CD8-positive, alpha-beta memory T cell (primary cell): ENCODE data around the gene LYPD4. TPM values are rescaled to one million over a fixed set of nuclear protein-coding genes. Genes with fewer than 3 reads are reported as not detected.
"Not testable (repeated sequence)": the region's sequence is repeated elsewhere in the genome, so short reads cannot be mapped to it uniquely, and the experiment has no call there.

ENCODE experiments used
- CTCF ChIA-PET: fragments of 350-600 bp; sonication (Branson Sonifier 250); formaldehyde crosslinking; loops from one replicate; lab custom pipeline; 2021; ENCODE audit warnings: antibody characterized with exemption; lab: Charles Lee
- POLR2A ChIA-PET: fragments of 350-600 bp; sonication (Branson Sonifier 250); formaldehyde crosslinking; loops from one replicate; lab custom pipeline; 2021; ENCODE audit warnings: antibody characterized with exemption; lab: Charles Lee
- DNase-seq, 5 donors: peaks; one replicate each; pipeline versions ENCODE4 v3.0.0 to v3.0.0-alpha.2; 2020 to 2022; ENCODE audit warnings: mixed read lengths in 1 of 5
- H3K27ac ChIP-seq: one replicate; pipeline ENCODE4 v1.7.0; 2013; ENCODE audit warnings: low read depth, mild to moderate bottlenecking, low read length, moderate library complexity
- H3K27me3 ChIP-seq: 2 replicates; pipeline ENCODE4 v1.7.0; 2013; ENCODE audit warnings: low read length, mild to moderate bottlenecking; ENCODE audit not compliant: insufficient read depth, poor library complexity, severe bottlenecking
- H3K36me3 ChIP-seq: 2 replicates; pipeline ENCODE4 v1.7.0; 2013; ENCODE audit warnings: mild to moderate bottlenecking, low read length, moderate library complexity; ENCODE audit not compliant: insufficient read depth
- H3K4me1 ChIP-seq: 2 replicates; pipeline ENCODE4 v1.7.0; 2013; ENCODE audit warnings: mild to moderate bottlenecking, low read length, moderate library complexity; ENCODE audit not compliant: insufficient read depth
- H3K4me3 ChIP-seq: 2 replicates; pipeline ENCODE4 v1.7.0; 2013; ENCODE audit warnings: mild to moderate bottlenecking, low read length
- H3K9me3 ChIP-seq: 2 replicates; pipeline ENCODE4 v1.7.0; 2013; ENCODE audit warnings: mild to moderate bottlenecking, low read length
- H3K27ac Mint-ChIP-seq, 8 donors: one replicate each; pipeline ENCODE4 v1.8.0; 2020 to 2021; ENCODE audit warnings: mixed read lengths in 8 of 8, mild to moderate bottlenecking in 6 of 8, inconsistent platforms in 3 of 8, moderate library complexity in 3 of 8
- H3K27me3 Mint-ChIP-seq, 2 donors: one replicate each; pipeline ENCODE4 v1.8.0; 2020 to 2021; ENCODE audit warnings: mixed read lengths in 2 of 2, mild to moderate bottlenecking in 1 of 2, moderate library complexity in 1 of 2
- H3K36me3 Mint-ChIP-seq, 3 donors: one replicate each; pipeline ENCODE4 v1.8.0; 2020 to 2021; ENCODE audit warnings: mixed read lengths in 3 of 3, inconsistent platforms in 1 of 3, mild to moderate bottlenecking in 1 of 3
- H3K4me1 Mint-ChIP-seq, 3 donors: one replicate each; pipeline ENCODE4 v1.8.0; 2020 to 2021; ENCODE audit warnings: mixed read lengths in 3 of 3, inconsistent platforms in 1 of 3, mild to moderate bottlenecking in 1 of 3
- H3K4me3 Mint-ChIP-seq, 7 donors: one replicate each; pipeline ENCODE4 v1.8.0; 2020 to 2021; ENCODE audit warnings: mixed read lengths in 7 of 7, mild to moderate bottlenecking in 6 of 7, moderate library complexity in 4 of 7, inconsistent platforms in 2 of 7
- H3K9me3 Mint-ChIP-seq, 5 donors: one replicate each; pipeline ENCODE4 v1.8.0; 2020 to 2022; ENCODE audit warnings: mixed read lengths in 5 of 5, mild to moderate bottlenecking in 3 of 5, moderate library complexity in 2 of 5, inconsistent platforms in 1 of 5
- polyA plus RNA-seq: library from polyadenylated mRNA; unstranded; fragments of 300-500 nt; fragmentation: Illumina TruSeq; gene quantifications from one replicate; pipeline ENCODE4 v1.2.3, GENCODE V29; 2021
- total RNA-seq, 2 experiments: library from RNA; stranded (reverse); gene quantifications; one replicate each; pipeline ENCODE4 v1.2.3, GENCODE V29; 2021

LYPD4 gene
- total and polyA plus RNA-seq, 3 experiments from 2014 or later: not detected

DNA sequence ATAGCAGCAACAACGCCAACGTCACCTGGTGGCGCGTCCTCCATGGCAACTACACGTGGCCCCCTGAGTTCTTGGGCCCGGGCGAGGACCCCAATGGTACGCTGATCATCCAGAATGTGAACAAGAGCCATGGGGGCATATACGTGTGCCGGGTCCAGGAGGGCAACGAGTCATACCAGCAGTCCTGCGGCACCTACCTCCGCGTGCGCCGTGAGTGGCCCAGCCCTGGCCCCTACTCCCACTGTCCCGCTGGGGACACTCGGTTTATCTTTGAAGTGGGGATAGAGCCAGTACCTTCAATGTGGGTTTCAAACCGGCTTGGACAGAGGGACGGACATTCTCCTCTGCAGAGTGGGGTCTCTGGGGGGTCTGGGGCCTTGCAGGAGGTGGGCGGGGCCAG is 34.6 kb upstream of the LYPD4 start:
- H3K27me3 ChIP-seq: no peaks in the 10 kb centered on the region
- no peaks in the 10 kb centered on the region for H3K27me3 Mint-ChIP-seq
- no peak overlapping the region for H3K27ac ChIP-seq
- peaks cover 53 to 75% (median 59%) of the 10 kb centered on the region in 3 donors for H3K4me1 Mint-ChIP-seq
- H3K9me3 Mint-ChIP-seq: no peaks in the 10 kb centered on the region
- H3K36me3 ChIP-seq: no peaks in the 10 kb centered on the region
- peak overlapping the region in 1 of 7 donors; percentile 41 for H3K4me3 Mint-ChIP-seq
- POLR2A ChIA-PET: no interaction called here
- H3K4me1 ChIP-seq: peaks cover 81% of the 10 kb centered on the region
- DNase-seq: no peak
- H3K36me3 Mint-ChIP-seq: peaks cover 0 to 11% (median 0%) of the 10 kb centered on the region in 3 donors
- no peak overlapping the region for H3K4me3 ChIP-seq
- H3K27ac Mint-ChIP-seq: peak overlapping the region in 7 of 8 donors; percentile 57 to 100 (median 82)
- CTCF ChIA-PET: no interaction called here
- no peaks in the 10 kb centered on the region for H3K9me3 ChIP-seq

DNA sequence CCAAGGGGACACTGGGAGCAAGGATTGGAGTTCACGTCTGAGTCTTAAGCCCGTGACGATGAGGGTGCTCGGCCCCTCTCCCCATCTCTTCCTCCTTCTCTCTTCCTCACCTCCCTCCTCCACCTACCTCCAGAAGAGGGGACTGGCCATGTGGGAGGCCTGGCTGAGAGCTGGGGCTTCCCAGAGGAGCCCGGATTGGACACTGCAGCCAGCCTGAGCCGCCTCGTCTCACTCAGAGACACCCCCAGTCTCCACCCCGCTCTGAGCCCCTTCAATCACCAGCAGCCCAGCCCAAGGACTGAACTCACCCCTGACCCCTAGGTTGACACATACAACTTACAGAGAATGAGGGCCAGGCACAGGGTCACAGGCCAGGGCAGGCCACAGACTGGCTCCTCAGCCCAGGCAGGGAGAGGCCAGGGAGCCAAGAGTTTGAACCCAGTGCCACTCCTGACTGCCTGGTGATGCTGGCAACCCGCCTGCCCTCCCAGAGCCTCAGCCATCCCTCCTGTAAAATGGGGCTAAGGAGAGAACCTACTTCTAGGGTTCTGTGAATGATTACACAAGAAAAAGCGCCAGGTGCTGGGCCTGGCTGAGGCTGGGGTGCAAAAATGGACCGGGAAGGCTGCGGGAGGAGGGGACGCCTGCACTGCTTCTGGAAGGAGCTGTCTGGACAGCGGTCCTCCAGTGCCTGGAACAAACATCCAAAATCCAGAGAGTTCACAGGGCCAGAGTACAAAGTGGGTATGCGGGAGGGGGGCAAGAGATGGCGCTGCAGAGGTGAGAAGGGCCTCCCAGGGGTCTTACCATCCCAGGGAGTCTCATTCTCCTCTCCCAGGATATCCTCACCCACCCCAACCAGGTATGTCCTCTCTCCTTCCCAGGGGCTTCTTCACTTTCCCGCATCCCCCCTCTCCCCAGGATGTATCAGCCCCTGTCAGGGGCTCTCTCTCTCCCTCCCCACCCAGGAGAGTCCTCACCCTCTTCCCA is 33.7 kb upstream of the LYPD4 start:
- CTCF ChIA-PET: interaction anchor here (1.9 to 16.3 kb wide), 2 partner anchors 9 to 67 kb away, joined by 6 to 227 read pairs; partner anchors contain the start of gene ARHGEF1

DNA sequence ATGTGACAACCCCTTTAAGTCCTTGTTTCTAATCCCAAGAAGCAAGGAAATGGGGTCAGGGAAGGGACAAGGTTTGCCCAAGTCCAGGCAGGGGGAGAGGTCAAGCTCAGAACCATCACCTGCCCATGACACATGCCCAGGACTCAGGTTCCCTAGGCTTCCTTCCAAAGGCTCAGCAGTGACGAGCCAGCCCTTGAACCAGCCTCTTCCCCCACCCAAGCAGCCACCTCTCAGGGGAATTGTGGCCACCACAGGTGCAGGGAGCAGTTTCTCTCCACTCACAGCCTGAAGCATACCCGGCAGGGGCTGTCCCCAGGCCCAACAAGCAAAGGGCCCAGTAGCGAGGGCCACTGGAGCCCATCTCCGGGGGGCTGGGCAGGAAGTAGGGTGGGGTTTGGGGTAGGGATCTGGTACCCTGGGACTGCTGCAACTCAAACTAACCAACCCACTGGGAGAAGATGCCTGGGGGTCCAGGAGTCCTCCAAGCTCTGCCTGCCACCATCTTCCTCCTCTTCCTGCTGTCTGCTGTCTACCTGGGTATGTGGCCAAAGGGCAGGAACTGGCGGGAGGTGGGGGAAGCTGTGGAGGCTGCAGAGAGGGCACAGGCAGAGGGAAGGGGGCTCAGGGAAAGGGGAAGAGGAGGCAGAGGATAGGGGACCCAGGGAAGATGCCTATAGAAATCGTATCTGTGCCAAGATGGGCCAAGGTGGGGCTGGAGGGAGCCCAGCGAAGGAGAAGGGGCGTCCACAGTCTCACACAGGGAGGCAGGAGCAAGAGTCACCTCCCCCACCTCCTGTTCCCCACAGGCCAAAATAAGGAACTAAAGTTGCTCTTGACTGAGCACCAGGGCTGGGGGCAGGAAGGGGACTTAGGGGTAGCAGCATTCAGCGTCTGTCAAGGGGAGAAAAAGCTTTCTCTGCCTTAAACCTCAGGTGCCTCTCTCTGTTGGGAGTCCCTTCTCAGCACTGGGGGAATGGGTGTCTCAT is 32.7 kb upstream of the LYPD4 start, which contains the start of gene CD79A:
Gene CD79A (plus strand): TSS at position 433 of the 986 bp plus-strand sequence. CDS start 26 bp downstream, at position 459.
- H3K4me3 ChIP-seq: peak within 1 kb of the TSS; percentile 49
- H3K27ac ChIP-seq: peak within 1 kb of the TSS; percentile 82
- no peaks in the 10 kb centered on the region for H3K27me3 ChIP-seq
- no peaks in the 10 kb centered on the region for H3K9me3 ChIP-seq
- Mint-ChIP-seq H3K4me3 (peak within 1 kb of the TSS; percentile 23 to 89 (median 71)), H3K27me3 (no peaks in the 10 kb centered on the region), H3K27ac (peak within 1 kb of the TSS; percentile 93 to 100 (median 98)), H3K9me3 (no peaks in the 10 kb centered on the region), H3K4me1 (peaks cover 60 to 89% (median 66%) of the 10 kb centered on the region in 3 donors), H3K36me3 (no peaks in the 10 kb centered on the region)
- H3K36me3 ChIP-seq: no peaks in the 10 kb centered on the region
- ChIA-PET CTCF (interaction anchor here (1.9 to 16.3 kb wide), 3 partner anchors 10 to 75 kb away, joined by 6 to 227 read pairs (median 53); partner anchors contain the start of gene ARHGEF1), POLR2A (interaction anchor here (2.2 to 8.6 kb wide), 2 partner anchors 11 to 69 kb away, joined by 19 to 190 read pairs; partner anchors contain the start of gene ARHGEF1)
- H3K4me1 ChIP-seq: peaks cover 95% of the 10 kb centered on the region
- peak in 1 of 5 donors; percentile 49 for DNase-seq

More for the DNA sequence above, 33.7 kb upstream of the LYPD4 start:
- Histone ChIP-seq H3K27ac (peak overlapping the region; percentile 82), H3K9me3 (no peaks in the 10 kb centered on the region), H3K4me1 (peaks cover 89% of the 10 kb centered on the region), H3K4me3 (peak overlapping the region; percentile 49), H3K27me3 (no peaks in the 10 kb centered on the region), H3K36me3 (no peaks in the 10 kb centered on the region)
- peak overlapping the region in 4 of 7 donors; percentile 50 to 79 (median 68) for H3K4me3 Mint-ChIP-seq
- POLR2A ChIA-PET: interaction anchor here (8.6 kb wide), 1 partner anchor 10 kb away, joined by 190 read pairs; the partner anchor contains the start of gene ARHGEF1
- H3K27me3 Mint-ChIP-seq: no peaks in the 10 kb centered on the region
- H3K36me3 Mint-ChIP-seq: peaks cover 0 to 3% (median 0%) of the 10 kb centered on the region in 3 donors
- H3K9me3 Mint-ChIP-seq: no peaks in the 10 kb centered on the region
- H3K27ac Mint-ChIP-seq: peak overlapping the region; percentile 93 to 100 (median 98)
- no peak for DNase-seq
- peaks cover 56 to 84% (median 62%) of the 10 kb centered on the region in 3 donors for H3K4me1 Mint-ChIP-seq

DNA sequence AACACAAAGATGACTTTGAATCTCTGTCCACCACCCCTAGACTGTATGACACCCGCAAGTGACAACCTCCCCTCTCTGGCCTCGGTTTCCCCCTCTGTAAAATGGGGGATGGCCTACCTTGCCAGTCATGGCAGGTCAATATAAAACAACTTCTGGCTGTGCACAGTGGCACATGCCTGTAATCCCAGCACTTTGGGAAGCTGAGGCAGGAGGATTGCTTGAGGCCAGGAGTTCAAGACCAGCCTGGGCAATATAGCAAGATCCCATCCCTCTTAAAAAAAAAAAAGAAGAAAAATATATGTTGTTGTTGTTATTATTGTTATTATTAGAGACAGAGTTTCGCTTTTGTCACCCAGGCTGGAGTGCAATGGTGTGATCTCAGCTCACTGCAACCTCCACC is 31.5 kb upstream of the LYPD4 start:
- Histone ChIP-seq H3K27ac (peak overlapping the region; percentile 82), H3K4me1 (peaks cover 98% of the 10 kb centered on the region), H3K4me3 (peak overlapping the region; percentile 40)
- Mint-ChIP-seq H3K4me1 (peaks cover 65 to 93% (median 70%) of the 10 kb centered on the region in 3 donors), H3K36me3 (peaks cover 4 to 10% (median 4%) of the 10 kb centered on the region in 3 donors), H3K27ac (peak overlapping the region; percentile 97 to 100 (median 99)), H3K4me3 (peak overlapping the region; percentile 69 to 89 (median 77))
- ChIA-PET POLR2A (interaction anchor here (0.7 to 8.6 kb wide), 8 partner anchors 11 to 1906 kb away, joined by 3 to 190 read pairs (median 8); partner anchors contain the start of genes ARHGEF1 and RPS19), CTCF (interaction anchor here (1.0 to 16.3 kb wide), 11 partner anchors 11 to 82 kb away, joined by 3 to 227 read pairs (median 27); partner anchors contain the start of genes ARHGEF1, ERFL, RABAC1 and RPS19)
- not testable (repeated sequence) for DNase-seq, H3K9me3 Mint-ChIP-seq, H3K9me3 ChIP-seq, H3K27me3 Mint-ChIP-seq, H3K36me3 ChIP-seq, H3K27me3 ChIP-seq

DNA sequence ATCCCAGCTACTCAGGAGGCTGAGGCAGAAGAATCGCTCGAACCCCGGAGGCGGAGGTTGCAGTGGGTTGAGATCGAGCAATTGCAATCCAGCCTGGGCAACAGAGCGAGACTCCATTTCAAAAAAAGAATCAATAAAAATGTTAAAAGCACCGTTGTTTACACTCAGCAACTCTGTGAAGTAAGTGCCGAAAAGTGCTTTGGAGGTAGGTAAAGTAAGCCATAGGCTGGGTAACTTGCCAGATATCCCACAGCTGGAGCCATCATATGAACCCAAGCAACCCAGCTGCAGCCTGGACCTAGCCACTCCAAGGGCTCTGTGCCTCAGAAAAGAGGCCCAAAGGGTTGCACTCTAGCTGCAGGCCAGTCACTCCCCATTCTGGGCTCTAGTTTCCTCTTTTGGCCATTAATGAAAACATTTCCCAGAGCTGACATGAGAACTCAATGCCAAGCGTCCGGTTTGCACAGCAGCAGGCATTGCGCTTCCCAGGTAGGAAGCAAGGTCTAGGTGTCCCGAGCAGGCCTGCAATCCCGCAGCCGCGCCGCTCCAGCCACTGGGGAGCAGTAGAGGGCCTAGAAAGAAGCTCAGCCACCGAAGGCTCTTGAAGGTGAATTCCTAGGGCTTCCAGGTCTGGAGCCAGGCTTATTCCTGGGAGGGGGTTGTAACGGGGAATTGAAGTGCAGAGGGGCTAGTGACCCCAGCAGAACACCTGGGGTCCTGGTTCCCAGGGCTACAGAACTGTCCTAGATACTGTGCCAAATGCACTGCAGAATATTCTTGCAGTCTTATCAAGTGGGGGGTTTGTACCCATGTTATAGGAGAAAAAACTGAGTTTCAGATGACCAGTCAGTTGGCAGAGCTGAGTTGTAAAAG is 28.5 kb upstream of the LYPD4 start:
- ChIA-PET CTCF (interaction anchor here (1.2 to 16.3 kb wide), 16 partner anchors 9 to 85 kb away, joined by 4 to 227 read pairs (median 16); partner anchors contain the start of genes ARHGEF1, ERFL, RABAC1 and RPS19), POLR2A (interaction anchor here (0.7 to 8.6 kb wide), 16 partner anchors 9 to 86 kb away, joined by 3 to 190 read pairs (median 5); partner anchors contain the start of genes ARHGEF1, RABAC1 and RPS19)
- H3K27me3 ChIP-seq: no peaks in the 10 kb centered on the region
- DNase-seq: peak; percentile 49 to 79 (median 57)
- Mint-ChIP-seq H3K9me3 (no peaks in the 10 kb centered on the region), H3K36me3 (peaks cover 4 to 37% (median 6%) of the 10 kb centered on the region in 3 donors), H3K4me1 (peaks cover 68 to 91% (median 79%) of the 10 kb centered on the region in 3 donors), H3K27me3 (no peaks in the 10 kb centered on the region), H3K4me3 (peak overlapping the region; percentile 35 to 81 (median 64)), H3K27ac (peak overlapping the region; percentile 80 to 99 (median 98))
- no peak overlapping the region for H3K4me3 ChIP-seq
- H3K4me1 ChIP-seq: peaks cover 100% of the 10 kb centered on the region
- H3K36me3 ChIP-seq: peaks cover 25% of the 10 kb centered on the region
- no peak overlapping the region for H3K27ac ChIP-seq
- no peaks in the 10 kb centered on the region for H3K9me3 ChIP-seq

DNA sequence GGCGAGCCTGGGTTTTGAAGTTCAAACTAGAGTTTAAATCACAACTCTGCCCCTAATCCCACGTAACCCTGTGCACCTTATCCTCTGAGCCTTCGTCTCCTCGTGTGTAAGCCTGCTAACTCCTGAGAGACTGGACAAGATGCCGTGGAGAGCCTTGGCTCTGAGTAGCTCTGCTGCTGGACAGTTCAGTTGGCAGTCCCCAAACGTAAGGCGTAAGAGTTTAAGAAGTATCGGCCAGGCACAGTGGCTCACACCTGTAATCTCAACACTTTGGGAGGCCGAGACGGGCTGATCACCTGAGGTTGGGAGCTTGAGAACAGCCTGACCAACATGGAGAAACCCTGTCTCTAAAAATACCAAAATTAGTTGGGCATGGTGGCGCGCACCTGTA is 27.9 kb upstream of the LYPD4 start:
- Mint-ChIP-seq H3K36me3 (peaks cover 4 to 44% (median 8%) of the 10 kb centered on the region in 3 donors), H3K4me1 (peaks cover 66 to 90% (median 79%) of the 10 kb centered on the region in 3 donors)

More for the DNA sequence above, 27.9 kb upstream of the LYPD4 start:
- no peak for DNase-seq
- peaks cover 100% of the 10 kb centered on the region for H3K4me1 ChIP-seq
- no peaks in the 10 kb centered on the region for H3K27me3 Mint-ChIP-seq
- H3K4me3 ChIP-seq: peak overlapping the region; percentile 3
- CTCF ChIA-PET: interaction anchor here (1.3 to 16.3 kb wide), 15 partner anchors 9 to 85 kb away, joined by 3 to 227 read pairs (median 19); partner anchors contain the start of genes ARHGEF1, ERFL, RABAC1 and RPS19
- H3K27me3 ChIP-seq: no peaks in the 10 kb centered on the region
- peak overlapping the region; percentile 56 to 99 (median 98) for H3K27ac Mint-ChIP-seq
- H3K9me3 Mint-ChIP-seq: no peaks in the 10 kb centered on the region
- POLR2A ChIA-PET: interaction anchor here (0.8 to 8.6 kb wide), 8 partner anchors 10 to 78 kb away, joined by 3 to 190 read pairs (median 13); partner anchors contain the start of genes ARHGEF1 and RPS19
- peaks cover 25% of the 10 kb centered on the region for H3K36me3 ChIP-seq
- H3K4me3 Mint-ChIP-seq: peak overlapping the region in 1 of 7 donors; percentile 11
- peak overlapping the region; percentile 52 for H3K27ac ChIP-seq
- H3K9me3 ChIP-seq: no peaks in the 10 kb centered on the region
